NCI-H510A (cell line): ENCODE results near the gene IMMP2L.

Experiments used
- DNase-seq: peaks from one replicate; lab custom pipeline; 2025; lab: John Stamatoyannopoulos, UW

IMMP2L gene

GRCh38 chr7:110929480-110930249, 632.6 kb downstream of the IMMP2L start:
- no peak for DNase-seq

- DNase-seq = no peak
Observed at GRCh38 chr7:110922906-110923305, 639.4 kb downstream of the IMMP2L start.

GRCh38 chr7:110921595-110922151, 640.6 kb downstream of the IMMP2L start:
- no peak for DNase-seq

GRCh38 chr7:110918949-110919548, 643.2 kb downstream of the IMMP2L start:
- DNase-seq = no peak

- no peak for DNase-seq
Observed at GRCh38 chr7:110914263-110914662, 648.0 kb downstream of the IMMP2L start.

GRCh38 chr7:110911632-110912031, 650.7 kb downstream of the IMMP2L start:
- DNase-seq = no peak

GRCh38 chr7:110909117-110909516, 653.2 kb downstream of the IMMP2L start:
- DNase-seq = no peak

GRCh38 chr7:110905773-110906566, 656.3 kb downstream of the IMMP2L start:
- no peak for DNase-seq

GRCh38 chr7:110898516-110898915, 663.8 kb downstream of the IMMP2L start:
- no peak for DNase-seq

GRCh38 chr7:110897538-110897937, 664.8 kb downstream of the IMMP2L start:
- no peak for DNase-seq

GRCh38 chr7:110894111-110894510, 668.2 kb downstream of the IMMP2L start:
- no peak for DNase-seq

GRCh38 chr7:110891197-110891596, 671.1 kb downstream of the IMMP2L start:
- no peak for DNase-seq

- DNase-seq = no peak
Observed at GRCh38 chr7:110890101-110890500, 672.2 kb downstream of the IMMP2L start.

GRCh38 chr7:110889335-110889734, 673.0 kb downstream of the IMMP2L start:
- no peak for DNase-seq

- DNase-seq = no peak
Observed at GRCh38 chr7:110888641-110889040, 673.7 kb downstream of the IMMP2L start.

GRCh38 chr7:110885474-110885873, 676.8 kb downstream of the IMMP2L start:
- no peak for DNase-seq

GRCh38 chr7:110881721-110882120, 680.6 kb downstream of the IMMP2L start:
- DNase-seq = no peak

- no peak for DNase-seq
Observed at GRCh38 chr7:110880971-110881370, 681.3 kb downstream of the IMMP2L start.

- DNase-seq = no peak
Observed at GRCh38 chr7:110877016-110877415, 685.3 kb downstream of the IMMP2L start.

GRCh38 chr7:110875346-110875745, 686.9 kb downstream of the IMMP2L start:
- DNase-seq = no peak

- DNase-seq = no peak
Observed at GRCh38 chr7:110871856-110872255, 690.4 kb downstream of the IMMP2L start.

GRCh38 chr7:110870926-110871325, 691.4 kb downstream of the IMMP2L start:
- no peak for DNase-seq

GRCh38 chr7:110868458-110868857, 693.8 kb downstream of the IMMP2L start:
- no peak for DNase-seq
